Panc1 (cell line): ENCODE data around the gene ZNF569.
"Not testable (repeated sequence)": the region's sequence is repeated elsewhere in the genome, so short reads cannot be mapped to it uniquely, and the experiment has no call there.

Experiments used
- CTCF ChIP-seq: fragments of 450-650 bp; IDR thresholded peaks from 2 replicates; pipeline ENCODE4 v1.5.1; 2017; ENCODE audit warnings: mild to moderate bottlenecking
- TCF7L2 ChIP-seq: IDR thresholded peaks from 2 replicates; pipeline ENCODE4 v1.6.1; 2011; ENCODE audit warnings: mild to moderate bottlenecking, low read depth, low read length, inconsistent platforms

DNA sequence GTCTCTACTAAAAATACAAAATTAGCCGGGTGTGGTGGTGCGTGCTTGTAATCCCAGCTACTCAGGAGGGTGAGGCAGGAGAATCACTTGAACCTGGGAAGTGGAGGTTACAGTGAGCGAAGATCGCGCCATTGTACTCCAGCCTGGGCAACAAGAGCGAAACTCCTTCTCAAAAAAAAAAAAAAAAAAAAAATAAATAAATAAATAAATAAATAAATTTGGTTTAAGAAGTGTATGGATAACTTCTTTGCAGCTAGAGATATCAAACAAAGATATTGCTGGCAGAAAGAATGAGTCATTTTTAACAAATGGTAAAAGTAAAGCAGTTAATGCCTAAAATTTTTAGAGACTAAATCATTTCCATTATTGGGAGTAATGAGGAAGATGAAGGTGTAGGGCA is 75.8 kb downstream of the ZNF569 start:
- TF ChIP-seq CTCF, TCF7L2: not testable (repeated sequence)
